Neural crest cell (in vitro differentiated cells): ENCODE results near the gene INMT. TPM values are rescaled to one million over a fixed set of nuclear protein-coding genes. Genes with fewer than 3 reads are reported as not detected.

Experiments used
- DNase-seq: peaks from one replicate; pipeline ENCODE4 v3.0.0; 2021; ENCODE audit warnings: low read depth, mixed read lengths, low spot score
- H3K27ac Mint-ChIP-seq: one replicate; pipeline ENCODE4 v1.8.0; 2021; ENCODE audit warnings: mild to moderate bottlenecking, mixed read lengths; ENCODE audit not compliant: unreplicated experiment
- H3K27me3 Mint-ChIP-seq: 2 replicates; pipeline ENCODE4 v1.8.0; 2021; ENCODE audit warnings: low read depth, mild to moderate bottlenecking, mixed read lengths
- H3K36me3 Mint-ChIP-seq: 2 replicates; pipeline ENCODE4 v1.8.0; 2021; ENCODE audit warnings: low read depth, mild to moderate bottlenecking, mixed read lengths
- H3K4me1 Mint-ChIP-seq: 2 replicates; pipeline ENCODE4 v1.8.0; 2021; ENCODE audit warnings: mixed read lengths
- H3K4me3 Mint-ChIP-seq: one replicate; pipeline ENCODE4 v1.8.0; 2021; ENCODE audit warnings: mild to moderate bottlenecking, mixed read lengths
- H3K9me3 Mint-ChIP-seq: 2 replicates; pipeline ENCODE4 v1.8.0; 2021; ENCODE audit warnings: mixed read lengths
- CTCF ChIP-seq: fragments of 200-600 bp; sonication (generic); conservative IDR thresholded peaks from 2 replicates; pipeline ENCODE4 v1.5.0; 2021; ENCODE audit warnings: antibody characterized with exemption, mild to moderate bottlenecking
- total RNA-seq: library from RNA; stranded (reverse); gene quantifications from 2 replicates; pipeline ENCODE4 v1.2.1, GENCODE V29; 2021

The INMT gene
- total RNA-seq, 1 donor from 2014 or later = 0.77 TPM

GRCh38 chr7:30787486-30787885 is 35.6 kb downstream of the INMT start:
- Mint-ChIP-seq H3K27me3 (no peaks in the 10 kb centered on the region), H3K36me3 (peaks cover 2% of the 10 kb centered on the region), H3K4me3 (no peak overlapping the region), H3K27ac (no peak overlapping the region), H3K4me1 (no peaks in the 10 kb centered on the region), H3K9me3 (no peaks in the 10 kb centered on the region)
- TF ChIP-seq CTCF = no peak
- no peak for DNase-seq

GRCh38 chr7:30788640-30789333 is 36.9 kb downstream of the INMT start:
- Mint-ChIP-seq H3K27ac (no peak overlapping the region), H3K36me3 (no peaks in the 10 kb centered on the region), H3K4me3 (no peak overlapping the region), H3K4me1 (no peaks in the 10 kb centered on the region), H3K27me3 (no peaks in the 10 kb centered on the region), H3K9me3 (no peaks in the 10 kb centered on the region)
- no peak for TF ChIP-seq CTCF
- DNase-seq = no peak

GRCh38 chr7:30789334-30789711 is 37.4 kb downstream of the INMT start:
- no peaks in the 10 kb centered on the region for H3K4me1 Mint-ChIP-seq
- no peaks in the 10 kb centered on the region for H3K27me3 Mint-ChIP-seq
- H3K27ac Mint-ChIP-seq = no peak overlapping the region
- no peaks in the 10 kb centered on the region for H3K9me3 Mint-ChIP-seq
- TF ChIP-seq CTCF = no peak
- H3K36me3 Mint-ChIP-seq = no peaks in the 10 kb centered on the region
- no peak for DNase-seq
- no peak overlapping the region for H3K4me3 Mint-ChIP-seq

- no peak for DNase-seq
- no peak for TF ChIP-seq CTCF
- Mint-ChIP-seq H3K9me3 (no peaks in the 10 kb centered on the region), H3K4me1 (no peaks in the 10 kb centered on the region), H3K27ac (no peak overlapping the region), H3K4me3 (no peak overlapping the region), H3K36me3 (no peaks in the 10 kb centered on the region), H3K27me3 (no peaks in the 10 kb centered on the region)
Measured at GRCh38 chr7:30790356-30790755, 38.4 kb downstream of the INMT start.

- H3K4me1 Mint-ChIP-seq = no peaks in the 10 kb centered on the region
- no peaks in the 10 kb centered on the region for H3K27me3 Mint-ChIP-seq
- H3K9me3 Mint-ChIP-seq = no peaks in the 10 kb centered on the region
- H3K4me3 Mint-ChIP-seq = no peak overlapping the region
- no peak for TF ChIP-seq CTCF
- no peak overlapping the region for H3K27ac Mint-ChIP-seq
- DNase-seq = no peak
- H3K36me3 Mint-ChIP-seq = no peaks in the 10 kb centered on the region
Measured at GRCh38 chr7:30791114-30791513, 39.2 kb downstream of the INMT start.
